Endothelial cell of umbilical vein (primary cell): ENCODE measurements around the gene TEX35.

Source experiments
- EZH2 ChIP-seq: IDR thresholded peaks from 2 replicates; pipeline ENCODE4 v1.6.1; 2012; ENCODE audit warnings: borderline replicate concordance, low read depth, mild to moderate bottlenecking, moderate library complexity, low read length, inconsistent platforms; ENCODE audit not compliant: severe bottlenecking
- JUN ChIP-seq: IDR thresholded peaks from 2 replicates; pipeline ENCODE4 v1.6.1; 2011; ENCODE audit warnings: borderline replicate concordance, low read depth; ENCODE audit not compliant: insufficient read length, insufficient read depth
- MYC ChIP-seq: IDR thresholded peaks from one replicate; pipeline ENCODE4 v1.6.1; 2011; ENCODE audit warnings: mild to moderate bottlenecking, low read depth, low read length
- POLR2A ChIP-seq: IDR thresholded peaks from 2 replicates; pipeline ENCODE4 v1.6.1; 2012; ENCODE audit warnings: low read depth, mild to moderate bottlenecking, control low read depth, low read length
- POLR2AphosphoS5 ChIP-seq: IDR thresholded peaks from 2 replicates; pipeline ENCODE4 v1.6.1; 2012; ENCODE audit warnings: low read depth, mild to moderate bottlenecking, control low read depth, low read length, moderate library complexity; ENCODE audit not compliant: insufficient read depth
- TF ChIP-seq, protein P1 (sequence below), 2 donors: IDR thresholded peaks; 1 replicate in 1 of 2; 2 replicates in 1 of 2; pipeline ENCODE4 v1.5.1; 2011; ENCODE audit warnings: low read length in 2 of 2, mild to moderate bottlenecking in 2 of 2, moderate library complexity in 2 of 2, control low read depth in 1 of 2, inconsistent platforms in 1 of 2, low read depth in 1 of 2; ENCODE audit not compliant: insufficient read depth in 1 of 2; ENCODE audit errors: extremely low read depth in 1 of 2
- TF ChIP-seq, protein P2 (sequence below): IDR thresholded peaks from 2 replicates; pipeline ENCODE4 v1.6.1; 2011; ENCODE audit not compliant: insufficient read depth, insufficient read length

DNA sequence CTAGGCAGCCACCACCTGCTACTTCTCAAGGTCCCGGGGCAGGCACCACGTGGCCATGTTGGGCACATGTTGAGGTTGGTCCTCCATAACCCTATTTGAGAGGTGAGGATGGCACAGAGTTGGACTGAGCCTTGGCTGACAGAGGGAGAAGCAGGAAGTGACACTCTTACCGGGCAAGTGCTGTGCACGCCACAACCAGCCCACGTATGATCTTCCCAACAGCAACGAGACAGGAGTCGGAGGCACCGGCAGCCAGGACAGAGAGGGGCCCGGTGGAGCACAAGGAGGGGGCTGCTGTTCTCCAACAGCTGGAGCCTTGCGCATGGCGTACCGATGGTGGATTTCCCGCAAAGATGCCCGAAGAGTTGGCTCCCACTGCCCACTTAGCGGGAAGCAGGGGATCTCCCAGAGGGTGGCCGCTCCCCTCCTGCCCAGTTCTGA is 19.6 kb upstream of the TEX35 start:
- no peak for TF ChIP-seq EZH2
- TF ChIP-seq, protein P1, sequence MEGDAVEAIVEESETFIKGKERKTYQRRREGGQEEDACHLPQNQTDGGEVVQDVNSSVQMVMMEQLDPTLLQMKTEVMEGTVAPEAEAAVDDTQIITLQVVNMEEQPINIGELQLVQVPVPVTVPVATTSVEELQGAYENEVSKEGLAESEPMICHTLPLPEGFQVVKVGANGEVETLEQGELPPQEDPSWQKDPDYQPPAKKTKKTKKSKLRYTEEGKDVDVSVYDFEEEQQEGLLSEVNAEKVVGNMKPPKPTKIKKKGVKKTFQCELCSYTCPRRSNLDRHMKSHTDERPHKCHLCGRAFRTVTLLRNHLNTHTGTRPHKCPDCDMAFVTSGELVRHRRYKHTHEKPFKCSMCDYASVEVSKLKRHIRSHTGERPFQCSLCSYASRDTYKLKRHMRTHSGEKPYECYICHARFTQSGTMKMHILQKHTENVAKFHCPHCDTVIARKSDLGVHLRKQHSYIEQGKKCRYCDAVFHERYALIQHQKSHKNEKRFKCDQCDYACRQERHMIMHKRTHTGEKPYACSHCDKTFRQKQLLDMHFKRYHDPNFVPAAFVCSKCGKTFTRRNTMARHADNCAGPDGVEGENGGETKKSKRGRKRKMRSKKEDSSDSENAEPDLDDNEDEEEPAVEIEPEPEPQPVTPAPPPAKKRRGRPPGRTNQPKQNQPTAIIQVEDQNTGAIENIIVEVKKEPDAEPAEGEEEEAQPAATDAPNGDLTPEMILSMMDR (IDR thresholded peaks at IDR 0.05; ENCODE audit: extremely low read depth in 1 of 2, insufficient read depth in 1 of 2, low read depth in 1 of 2, low read length in 2 of 2) = no peak
- TF ChIP-seq JUN = no peak
- TF ChIP-seq POLR2A = no peak
- TF ChIP-seq MYC = no peak
- TF ChIP-seq POLR2AphosphoS5 = no peak
- TF ChIP-seq, protein P2, sequence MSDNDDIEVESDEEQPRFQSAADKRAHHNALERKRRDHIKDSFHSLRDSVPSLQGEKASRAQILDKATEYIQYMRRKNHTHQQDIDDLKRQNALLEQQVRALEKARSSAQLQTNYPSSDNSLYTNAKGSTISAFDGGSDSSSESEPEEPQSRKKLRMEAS = no peak
